SK-N-SH treated with all-trans-retinoic acid at 6 μM for 48 hours (cell line): ENCODE results near the gene VAV3.
A peak's percentile ranks its signal among the peaks of the same experiment; 100 is the strongest.

ENCODE experiments used
- ATAC-seq: fragments of 200-7000 bp; cut with Tn5 transposase; 3 replicates; pipeline ENCODE4 v1.9.1; 2020; ENCODE audit warnings: mild to moderate bottlenecking, moderate library complexity
- ARNTL ChIP-seq: fragments of 450-650 bp; formaldehyde crosslinking; IDR thresholded peaks from 2 replicates; pipeline ENCODE4 v1.5.0; 2020; ENCODE audit warnings: low read depth, mild to moderate bottlenecking, moderate library complexity, borderline replicate concordance
- BACH2 ChIP-seq: fragments of 250-450 bp; sonication (Bioruptor Pico); IDR thresholded peaks from 2 replicates; pipeline ENCODE4 v1.9.0; 2021; ENCODE audit warnings: mild to moderate bottlenecking, borderline replicate concordance
- CSDC2 ChIP-seq: fragments of 250-450 bp; sonication (Bioruptor Pico); IDR thresholded peaks from 2 replicates; pipeline ENCODE4 v1.5.0; 2020; ENCODE audit warnings: mild to moderate bottlenecking, moderate library complexity
- ESRRG ChIP-seq: fragments of 250-450 bp; sonication (Bioruptor Pico); IDR thresholded peaks from 2 replicates; pipeline ENCODE4 v1.6.1; 2021; ENCODE audit warnings: mild to moderate bottlenecking
- GLIS3 ChIP-seq: fragments of 250-450 bp; sonication (Bioruptor Pico); IDR thresholded peaks from 2 replicates; pipeline ENCODE4 v1.5.0; 2020; ENCODE audit warnings: mild to moderate bottlenecking, moderate library complexity
- ISL1 ChIP-seq: fragments of 250-450 bp; sonication (Bioruptor Pico); IDR thresholded peaks from 2 replicates; pipeline ENCODE4 v2.1.2; 2022; ENCODE audit warnings: mild to moderate bottlenecking, moderate library complexity
- PPARA ChIP-seq: fragments of 250-450 bp; sonication (Bioruptor Pico); IDR thresholded peaks from 2 replicates; pipeline ENCODE4 v1.5.0; 2020; ENCODE audit warnings: mild to moderate bottlenecking, borderline replicate concordance
- RARB ChIP-seq: fragments of 250-450 bp; sonication (Bioruptor Pico); IDR thresholded peaks from 2 replicates; pipeline ENCODE4 v1.8.0; 2021; ENCODE audit warnings: mild to moderate bottlenecking, moderate library complexity
- TCF4 ChIP-seq: fragments of 250-450 bp; sonication (Bioruptor Pico); IDR thresholded peaks from 2 replicates; pipeline ENCODE4 v1.8.0; 2021; ENCODE audit warnings: mild to moderate bottlenecking, moderate library complexity, borderline replicate concordance
- TOX ChIP-seq: fragments of 250-450 bp; sonication (Bioruptor Pico); IDR thresholded peaks from 2 replicates; pipeline ENCODE4 v1.8.0; 2021; ENCODE audit warnings: mild to moderate bottlenecking, moderate library complexity, borderline replicate concordance
- ZFP3 ChIP-seq: fragments of 250-450 bp; sonication (Bioruptor Pico); IDR thresholded peaks from 2 replicates; pipeline ENCODE4 v1.5.0; 2020; ENCODE audit warnings: mild to moderate bottlenecking, moderate library complexity
- ZFP30 ChIP-seq: fragments of 450-650 bp; formaldehyde crosslinking; IDR thresholded peaks from 2 replicates; pipeline ENCODE4 v1.5.0; 2022; ENCODE audit warnings: mild to moderate bottlenecking, moderate library complexity
- ZNF565 ChIP-seq: fragments of 450-650 bp; formaldehyde crosslinking; conservative IDR thresholded peaks from 2 replicates; pipeline ENCODE4 v1.5.0; 2020; ENCODE audit warnings: low read depth, mild to moderate bottlenecking, moderate library complexity
- ZNF70 ChIP-seq: fragments of 450-650 bp; formaldehyde crosslinking; IDR thresholded peaks from 2 replicates; pipeline ENCODE4 v1.5.0; 2020; ENCODE audit warnings: mild to moderate bottlenecking, moderate library complexity
- ZNF8 ChIP-seq: fragments of 450-650 bp; formaldehyde crosslinking; IDR thresholded peaks from 2 replicates; pipeline ENCODE4 v1.5.0; 2020; ENCODE audit warnings: mild to moderate bottlenecking, moderate library complexity
- TF ChIP-seq, protein P1 (sequence below): fragments of 250-450 bp; sonication (Bioruptor Pico); IDR thresholded peaks from 2 replicates; pipeline ENCODE4 v1.5.0; 2020; ENCODE audit warnings: mild to moderate bottlenecking, moderate library complexity
- TF ChIP-seq, protein P2 (sequence below): fragments of 250-450 bp; sonication (Bioruptor Pico); IDR thresholded peaks from 2 replicates; pipeline ENCODE4 v1.5.1; 2020; ENCODE audit warnings: low read depth, mild to moderate bottlenecking, moderate library complexity
- TF ChIP-seq, protein P3 (sequence below): fragments of 250-450 bp; sonication (Bioruptor Pico); IDR thresholded peaks from 2 replicates; pipeline ENCODE4 v1.5.1; 2021; ENCODE audit warnings: mild to moderate bottlenecking, moderate library complexity

Gene VAV3

DNA sequence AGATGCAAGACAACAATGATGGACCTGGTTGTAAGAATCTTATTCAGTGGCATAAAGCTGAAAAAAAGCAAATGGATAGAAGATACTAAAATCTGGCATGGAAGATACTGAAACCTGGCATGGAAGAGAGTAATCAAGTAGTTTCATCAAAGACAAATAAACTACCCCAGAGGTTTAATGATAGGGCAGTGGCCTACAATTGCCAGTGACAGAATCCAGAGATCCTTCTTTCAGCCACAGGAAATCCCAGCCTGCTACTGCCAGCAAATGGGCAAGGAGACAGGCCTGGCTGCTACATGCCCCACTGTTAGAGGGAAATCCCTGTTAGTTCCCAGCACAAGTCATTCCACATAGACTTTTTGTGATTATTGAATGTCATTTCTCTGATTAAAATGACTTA, 409.4 kb downstream of the VAV3 start (continued):
- TF ChIP-seq, protein P1, sequence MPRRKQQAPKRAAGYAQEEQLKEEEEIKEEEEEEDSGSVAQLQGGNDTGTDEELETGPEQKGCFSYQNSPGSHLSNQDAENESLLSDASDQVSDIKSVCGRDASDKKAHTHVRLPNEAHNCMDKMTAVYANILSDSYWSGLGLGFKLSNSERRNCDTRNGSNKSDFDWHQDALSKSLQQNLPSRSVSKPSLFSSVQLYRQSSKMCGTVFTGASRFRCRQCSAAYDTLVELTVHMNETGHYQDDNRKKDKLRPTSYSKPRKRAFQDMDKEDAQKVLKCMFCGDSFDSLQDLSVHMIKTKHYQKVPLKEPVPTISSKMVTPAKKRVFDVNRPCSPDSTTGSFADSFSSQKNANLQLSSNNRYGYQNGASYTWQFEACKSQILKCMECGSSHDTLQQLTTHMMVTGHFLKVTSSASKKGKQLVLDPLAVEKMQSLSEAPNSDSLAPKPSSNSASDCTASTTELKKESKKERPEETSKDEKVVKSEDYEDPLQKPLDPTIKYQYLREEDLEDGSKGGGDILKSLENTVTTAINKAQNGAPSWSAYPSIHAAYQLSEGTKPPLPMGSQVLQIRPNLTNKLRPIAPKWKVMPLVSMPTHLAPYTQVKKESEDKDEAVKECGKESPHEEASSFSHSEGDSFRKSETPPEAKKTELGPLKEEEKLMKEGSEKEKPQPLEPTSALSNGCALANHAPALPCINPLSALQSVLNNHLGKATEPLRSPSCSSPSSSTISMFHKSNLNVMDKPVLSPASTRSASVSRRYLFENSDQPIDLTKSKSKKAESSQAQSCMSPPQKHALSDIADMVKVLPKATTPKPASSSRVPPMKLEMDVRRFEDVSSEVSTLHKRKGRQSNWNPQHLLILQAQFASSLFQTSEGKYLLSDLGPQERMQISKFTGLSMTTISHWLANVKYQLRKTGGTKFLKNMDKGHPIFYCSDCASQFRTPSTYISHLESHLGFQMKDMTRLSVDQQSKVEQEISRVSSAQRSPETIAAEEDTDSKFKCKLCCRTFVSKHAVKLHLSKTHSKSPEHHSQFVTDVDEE (CRISPR knock-in tag), result peak; percentile 82; the same call in 1 of the 2 replicates
- TF ChIP-seq RARB, result no peak
- TF ChIP-seq, all 23 proteins: peak for 5

DNA sequence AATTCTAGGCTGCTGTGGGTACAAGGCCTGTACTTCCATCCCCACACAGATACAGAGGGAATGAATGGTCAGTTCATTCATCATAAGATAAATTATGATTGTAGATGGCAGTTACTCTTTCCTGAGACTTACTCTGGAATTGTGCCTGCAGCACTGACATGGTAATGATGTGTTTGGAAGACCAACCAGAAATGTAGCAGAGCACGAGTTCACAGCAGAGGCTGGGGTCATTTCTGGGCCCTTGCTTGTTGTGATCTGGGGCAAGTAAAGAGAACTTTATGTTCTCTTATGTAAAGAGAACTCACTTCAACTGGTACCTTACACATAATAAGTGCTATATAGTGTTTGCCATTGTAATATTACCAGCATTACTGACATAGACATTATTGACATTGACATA, 412.2 kb downstream of the VAV3 start:
- TF ChIP-seq TCF4, result no peak
- no peak for TF ChIP-seq PPARA (CRISPR knock-in tag)
- TF ChIP-seq ZFP3, result no peak
- TF ChIP-seq, protein P2, sequence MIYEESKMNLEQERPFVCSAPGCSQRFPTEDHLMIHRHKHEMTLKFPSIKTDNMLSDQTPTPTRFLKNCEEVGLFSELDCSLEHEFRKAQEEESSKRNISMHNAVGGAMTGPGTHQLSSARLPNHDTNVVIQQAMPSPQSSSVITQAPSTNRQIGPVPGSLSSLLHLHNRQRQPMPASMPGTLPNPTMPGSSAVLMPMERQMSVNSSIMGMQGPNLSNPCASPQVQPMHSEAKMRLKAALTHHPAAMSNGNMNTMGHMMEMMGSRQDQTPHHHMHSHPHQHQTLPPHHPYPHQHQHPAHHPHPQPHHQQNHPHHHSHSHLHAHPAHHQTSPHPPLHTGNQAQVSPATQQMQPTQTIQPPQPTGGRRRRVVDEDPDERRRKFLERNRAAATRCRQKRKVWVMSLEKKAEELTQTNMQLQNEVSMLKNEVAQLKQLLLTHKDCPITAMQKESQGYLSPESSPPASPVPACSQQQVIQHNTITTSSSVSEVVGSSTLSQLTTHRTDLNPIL (CRISPR knock-in tag), result no peak
- TF ChIP-seq ZNF70 (CRISPR knock-in tag), result no peak
- TF ChIP-seq BACH2 (CRISPR knock-in tag), result no peak
- TF ChIP-seq ESRRG (CRISPR knock-in tag), result no peak
- no peak for TF ChIP-seq ZNF8 (CRISPR knock-in tag)
- TF ChIP-seq ISL1, result no peak
- TF ChIP-seq, protein P3, sequence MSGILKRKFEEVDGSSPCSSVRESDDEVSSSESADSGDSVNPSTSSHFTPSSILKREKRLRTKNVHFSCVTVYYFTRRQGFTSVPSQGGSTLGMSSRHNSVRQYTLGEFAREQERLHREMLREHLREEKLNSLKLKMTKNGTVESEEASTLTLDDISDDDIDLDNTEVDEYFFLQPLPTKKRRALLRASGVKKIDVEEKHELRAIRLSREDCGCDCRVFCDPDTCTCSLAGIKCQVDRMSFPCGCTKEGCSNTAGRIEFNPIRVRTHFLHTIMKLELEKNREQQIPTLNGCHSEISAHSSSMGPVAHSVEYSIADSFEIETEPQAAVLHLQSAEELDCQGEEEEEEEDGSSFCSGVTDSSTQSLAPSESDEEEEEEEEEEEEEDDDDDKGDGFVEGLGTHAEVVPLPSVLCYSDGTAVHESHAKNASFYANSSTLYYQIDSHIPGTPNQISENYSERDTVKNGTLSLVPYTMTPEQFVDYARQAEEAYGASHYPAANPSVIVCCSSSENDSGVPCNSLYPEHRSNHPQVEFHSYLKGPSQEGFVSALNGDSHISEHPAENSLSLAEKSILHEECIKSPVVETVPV, result no peak
- TF ChIP-seq RARB, result no peak
- TF ChIP-seq, protein P1 (CRISPR knock-in tag), result no peak
- no peak for TF ChIP-seq ARNTL (CRISPR knock-in tag)
- TF ChIP-seq GLIS3 (CRISPR knock-in tag), result no peak
- TF ChIP-seq CSDC2 (CRISPR knock-in tag), result no peak
- no peak for TF ChIP-seq ZFP30 (CRISPR knock-in tag)
- TF ChIP-seq ZNF565, result no peak
- ATAC-seq, result no peak

DNA sequence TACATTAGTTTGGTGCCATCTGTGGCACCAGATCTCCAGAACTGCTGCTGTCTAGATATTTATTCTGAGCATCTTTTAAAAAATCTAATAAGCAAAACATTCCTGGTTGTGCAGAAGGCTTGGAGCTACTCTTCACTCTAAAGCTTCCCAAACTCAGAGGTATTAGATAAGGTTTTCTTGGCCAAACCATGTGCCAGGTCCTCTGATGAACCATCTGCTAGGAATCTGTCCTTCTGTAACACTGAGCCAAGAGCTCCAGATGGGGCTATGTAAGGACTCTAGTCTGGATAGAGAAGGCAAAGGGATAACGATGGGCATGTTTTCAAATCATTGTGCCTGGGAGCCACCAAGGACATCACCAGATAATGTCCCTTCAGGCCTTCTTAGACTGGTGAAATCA, 413.5 kb downstream of the VAV3 start:
- no peak for ATAC-seq
- TF ChIP-seq ISL1 (no peak), CSDC2 (CRISPR knock-in tag) (no peak), TOX (no peak), PPARA (CRISPR knock-in tag) (no peak), TCF4 (no peak)
- TF ChIP-seq, protein P1 (CRISPR knock-in tag), result no peak

DNA sequence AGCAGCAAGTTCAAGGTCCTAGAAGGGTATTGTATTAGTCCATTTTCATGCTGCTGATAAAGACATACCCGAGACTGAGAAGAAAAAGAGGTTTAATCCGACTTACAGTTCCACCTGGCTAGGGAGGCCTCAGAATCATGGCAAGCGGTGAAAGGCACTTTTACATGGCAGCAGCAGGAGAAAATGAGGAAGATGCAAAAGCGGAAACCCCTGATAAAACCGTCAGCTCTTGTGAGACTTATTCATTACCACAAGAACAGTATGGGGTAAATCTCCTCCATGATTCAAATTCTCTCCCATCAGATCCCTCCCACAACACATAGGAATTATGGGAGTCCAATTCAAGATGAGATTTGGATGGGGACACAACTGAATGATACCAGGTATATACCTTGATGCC, 414.6 kb downstream of the VAV3 start:
- ATAC-seq, result no peak
- TF ChIP-seq GLIS3 (CRISPR knock-in tag) (no peak), ZNF70 (CRISPR knock-in tag) (no peak), ZNF8 (CRISPR knock-in tag) (no peak)
- TF ChIP-seq, protein P3, result no peak
- TF ChIP-seq, all 23 proteins: peak for 0
